NOMO-1 (cell line): ENCODE results near the gene CPNE6.

Experiments
- DNase-seq, 2 experiments: peaks; one replicate each; lab custom pipeline; 2025; ENCODE audit not compliant: unreplicated experiment in 2 of 2; lab: John Stamatoyannopoulos, UW

The CPNE6 gene

GRCh38 chr14:24054324-24054641, 17.1 kb upstream of the CPNE6 start:
- no peak for DNase-seq

DNA sequence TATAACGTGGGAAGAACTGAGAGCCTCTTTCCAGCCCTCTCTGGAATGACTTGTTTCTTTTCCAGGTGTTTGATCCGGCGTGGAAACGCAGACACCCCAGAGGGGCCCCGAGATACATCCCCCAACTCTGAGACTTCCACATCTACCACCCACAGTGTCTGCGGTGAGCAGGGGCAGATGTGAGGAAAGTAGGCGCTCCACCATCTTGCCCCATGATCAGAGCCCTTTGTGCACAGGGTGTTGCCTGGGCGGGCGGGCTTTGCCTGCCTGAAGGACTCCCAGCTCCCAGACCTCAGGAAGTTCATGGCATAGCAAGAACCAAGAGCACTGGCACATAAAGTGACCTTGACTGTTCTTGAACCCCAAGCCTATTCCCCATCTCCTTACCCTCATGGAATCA, 16.7 kb upstream of the CPNE6 start:
- no peak for DNase-seq

GRCh38 chr14:24055971-24056799, 15.2 kb upstream of the CPNE6 start:
- DNase-seq: no peak

- no peak for DNase-seq
Observed at GRCh38 chr14:24056800-24057184, 14.6 kb upstream of the CPNE6 start.

DNA sequence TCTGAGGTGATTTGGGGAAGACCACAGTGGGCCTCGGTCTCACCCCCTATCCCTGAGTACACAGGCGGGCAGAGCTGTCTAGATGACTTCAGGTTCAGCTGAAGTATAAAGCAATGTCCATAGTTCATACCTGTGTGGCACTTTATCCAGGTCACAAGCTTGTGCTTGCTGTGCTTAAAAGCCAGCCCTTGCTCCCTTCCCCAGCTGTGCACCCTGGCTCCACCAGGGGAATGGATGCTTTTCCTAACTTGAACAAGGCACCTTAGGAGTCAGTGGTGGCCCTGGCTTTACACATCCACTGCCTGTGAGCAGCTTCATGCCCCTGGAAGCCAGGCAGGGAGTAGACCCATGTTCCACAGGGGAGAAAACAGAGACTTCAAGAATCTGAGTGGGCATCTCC, 14.1 kb upstream of the CPNE6 start:
- DNase-seq: no peak

DNA sequence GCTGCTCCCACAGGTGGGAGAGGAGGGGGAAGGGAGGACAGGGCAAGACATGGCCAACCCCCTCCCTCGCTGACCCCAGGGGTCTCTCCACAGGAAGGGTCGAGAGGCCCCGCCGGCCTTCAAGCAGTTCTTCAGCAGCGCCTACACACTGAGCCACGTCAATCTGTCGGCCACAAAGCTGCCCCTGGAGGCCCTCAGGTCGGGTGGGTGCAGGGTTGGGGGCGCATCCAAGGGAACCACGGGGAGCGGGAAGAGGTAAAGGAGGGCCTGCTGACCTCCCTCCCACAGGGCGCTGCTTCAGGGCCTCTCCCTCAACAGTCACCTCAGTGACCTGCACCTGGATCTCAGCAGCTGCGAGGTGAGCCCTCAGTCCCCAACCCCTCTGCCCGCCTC, 13.5 kb upstream of the CPNE6 start:
- no peak for DNase-seq

GRCh38 chr14:24058260-24058950, 13.0 kb upstream of the CPNE6 start:
- DNase-seq: peak; percentile 46 to 60

DNA sequence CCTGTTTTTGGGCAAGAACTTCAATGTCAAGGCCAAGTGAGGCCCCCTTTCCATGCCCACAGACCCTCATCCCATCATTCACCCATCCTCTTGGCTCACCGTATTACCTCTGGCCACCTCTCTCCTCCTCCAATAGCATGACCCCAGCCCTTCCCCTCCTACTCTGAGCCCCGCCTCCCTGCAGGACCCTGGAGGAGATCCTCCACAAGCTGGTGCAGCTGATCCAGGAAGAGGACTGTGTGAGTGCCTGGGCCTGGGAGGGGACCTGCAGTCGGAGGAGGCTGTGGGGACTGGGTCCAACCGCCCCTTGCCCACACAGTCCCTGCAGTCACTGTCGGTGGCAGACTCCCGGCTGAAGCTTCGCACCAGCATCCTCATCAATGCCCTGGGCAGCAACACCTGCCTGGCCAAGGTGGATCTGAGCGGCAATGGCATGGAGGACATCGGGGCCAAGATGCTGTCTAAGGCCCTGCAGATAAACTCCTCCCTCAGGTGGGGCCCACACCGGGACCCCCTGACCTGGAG, 12.3 kb upstream of the CPNE6 start:
- no peak for DNase-seq

- DNase-seq: no peak
Observed at GRCh38 chr14:24059841-24060388, 11.4 kb upstream of the CPNE6 start.

DNA sequence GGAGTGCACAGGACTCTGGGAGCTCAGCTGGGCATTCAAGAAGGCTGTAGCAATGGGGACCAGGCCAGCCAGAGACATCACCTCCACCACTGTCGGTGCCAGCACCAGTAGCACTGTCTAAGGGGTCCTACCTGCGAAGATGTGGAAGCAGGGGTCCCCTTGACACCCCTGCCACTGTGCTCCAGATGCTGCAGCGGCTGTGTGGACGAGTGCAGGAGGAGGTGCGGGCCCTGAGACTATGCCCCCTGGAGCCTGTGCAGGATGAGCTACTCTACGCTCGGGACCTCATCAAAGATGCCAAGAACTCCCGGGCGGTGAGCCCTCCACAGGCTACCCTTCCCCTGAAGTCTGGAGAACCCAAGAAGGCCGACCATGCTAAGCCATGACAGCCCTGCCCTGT, 10.9 kb upstream of the CPNE6 start:
- no peak for DNase-seq

GRCh38 chr14:24060984-24061913, 10.1 kb upstream of the CPNE6 start:
- DNase-seq: no peak

DNA sequence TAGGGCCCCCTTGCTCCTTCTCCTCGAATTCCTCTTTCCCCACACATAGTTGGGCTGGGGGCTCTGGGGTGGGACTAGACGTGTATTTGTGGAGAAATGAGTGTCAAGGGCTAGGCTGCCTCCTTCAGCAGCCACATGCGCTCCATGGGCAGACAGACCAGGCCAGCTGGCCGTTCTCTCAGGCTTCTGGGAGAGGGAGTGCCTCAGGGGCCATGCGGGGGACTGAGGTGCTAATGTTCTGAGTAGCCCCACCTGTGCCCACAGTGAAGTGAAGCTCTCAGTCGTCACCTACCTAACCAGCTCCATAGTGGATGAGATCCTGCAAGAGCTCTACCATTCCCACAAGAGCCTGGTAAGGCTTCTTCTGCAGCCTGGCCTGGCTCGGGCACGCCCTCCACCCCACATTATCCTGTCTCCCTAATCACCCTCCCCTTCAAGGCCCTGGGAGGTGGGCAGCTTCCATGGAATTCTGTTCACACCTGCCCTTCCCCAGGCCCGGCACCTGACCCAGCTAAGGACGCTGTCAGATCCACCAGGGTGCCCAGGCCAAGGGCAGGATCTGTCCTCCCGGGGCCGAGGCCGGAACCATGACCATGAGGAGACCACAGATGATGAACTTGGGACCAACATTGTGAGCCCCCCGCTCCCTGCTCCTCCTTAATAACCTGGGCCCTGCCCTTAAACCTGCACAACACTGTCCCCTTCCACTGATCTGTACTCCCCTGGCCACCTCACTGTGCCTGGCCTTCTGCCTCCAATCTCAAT, 9.0 kb upstream of the CPNE6 start:
- DNase-seq: no peak

DNA sequence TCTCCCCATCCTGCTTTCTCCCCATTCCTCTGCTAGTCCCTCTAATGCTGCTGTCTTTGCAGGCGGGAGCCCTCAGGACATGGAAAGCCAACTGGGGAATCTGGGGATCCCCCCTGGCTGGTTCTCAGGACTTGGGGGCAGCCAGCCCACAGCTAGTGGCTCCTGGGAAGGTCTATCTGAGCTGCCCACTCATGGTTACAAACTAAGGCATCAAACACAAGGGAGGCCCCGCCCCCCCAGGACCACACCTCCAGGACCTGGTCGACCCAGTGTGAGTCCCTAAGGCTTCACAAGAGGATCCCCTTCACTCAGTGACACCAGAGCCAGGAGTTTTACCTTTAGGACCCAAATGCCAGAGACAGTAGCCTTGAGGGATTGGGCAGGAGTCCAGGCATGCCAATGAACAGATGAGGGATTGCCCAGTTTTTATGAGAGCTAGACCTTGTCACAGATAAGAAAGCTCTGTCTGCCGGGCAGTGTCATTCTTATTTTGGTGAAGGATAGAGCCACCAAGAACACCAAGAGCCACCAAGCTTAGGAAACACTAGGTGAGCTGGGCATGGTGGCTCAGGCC, 8.0 kb upstream of the CPNE6 start:
- no peak for DNase-seq

DNA sequence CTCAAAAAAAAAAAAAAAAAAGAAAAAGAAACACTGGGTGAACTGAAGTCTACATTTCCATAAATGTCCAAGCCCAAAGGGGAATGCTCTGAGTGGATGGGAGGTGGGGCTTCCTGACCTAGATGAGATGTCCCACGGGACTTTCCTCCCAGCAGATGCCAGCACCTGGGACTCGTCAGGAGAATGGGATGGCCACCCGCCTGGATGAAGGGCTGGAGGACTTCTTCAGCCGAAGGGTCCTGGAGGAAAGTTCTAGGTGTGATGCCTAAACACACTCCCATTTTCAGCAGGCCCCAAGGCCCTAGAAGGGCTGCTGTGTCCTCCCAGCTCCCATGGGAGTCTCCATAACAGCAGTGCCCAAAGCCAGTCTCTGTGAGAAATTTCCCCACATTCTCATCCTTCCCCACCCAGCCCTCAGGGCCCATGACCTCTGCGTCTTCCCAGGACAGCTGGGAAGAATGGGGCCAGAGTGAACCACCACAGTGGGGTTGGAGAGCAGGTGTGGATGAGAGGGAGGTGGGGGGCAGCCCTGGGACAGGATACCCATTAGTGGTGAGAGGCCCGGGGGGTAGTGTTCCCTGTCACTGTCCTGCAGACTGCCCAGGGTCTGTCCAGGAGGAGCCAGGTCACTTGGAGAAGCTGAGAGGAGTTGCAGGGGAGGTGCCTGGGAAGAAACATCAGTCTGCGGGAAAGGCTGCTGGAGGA, 7.1 kb upstream of the CPNE6 start:
- no peak for DNase-seq

DNA sequence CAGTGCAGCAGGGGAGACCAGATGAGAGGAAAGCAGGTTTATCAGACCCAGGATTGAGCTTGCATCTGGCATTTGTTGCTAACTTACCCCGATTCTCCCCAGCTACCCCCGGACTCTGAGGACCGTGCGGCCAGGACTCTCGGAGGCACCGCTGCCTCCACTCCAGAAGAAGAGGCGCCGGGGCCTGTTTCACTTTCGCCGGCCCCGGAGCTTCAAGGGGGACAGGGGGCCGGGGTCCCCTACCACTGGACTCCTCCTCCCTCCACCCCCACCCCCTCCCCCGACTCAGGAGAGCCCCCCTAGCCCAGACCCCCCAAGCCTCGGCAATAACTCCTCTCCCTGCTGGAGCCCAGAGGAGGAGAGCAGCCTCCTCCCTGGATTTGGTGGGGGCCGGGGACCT, 6.5 kb upstream of the CPNE6 start:
- DNase-seq: no peak

DNA sequence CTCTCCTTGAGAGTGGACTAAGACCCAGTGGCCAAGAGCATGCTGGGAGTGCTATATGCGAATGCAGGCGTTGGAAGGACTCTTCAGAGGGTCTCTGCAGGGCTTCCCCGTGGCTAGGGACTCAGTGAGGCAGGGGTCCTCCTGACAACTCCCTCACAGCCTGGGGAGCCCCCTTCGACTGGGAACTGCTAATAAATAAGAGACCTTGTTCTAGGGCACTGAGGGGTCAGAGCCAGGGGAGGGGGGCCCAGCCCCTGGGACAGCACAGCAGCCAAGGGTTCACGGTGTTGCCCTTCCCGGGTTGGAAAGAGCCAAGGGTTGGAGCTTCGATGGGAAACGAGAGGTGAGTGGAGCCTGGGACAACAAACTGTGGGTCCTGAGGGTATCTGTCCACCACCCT, 6.0 kb upstream of the CPNE6 start:
- DNase-seq: no peak

GRCh38 chr14:24066496-24067132, 4.7 kb upstream of the CPNE6 start:
- DNase-seq: no peak

DNA sequence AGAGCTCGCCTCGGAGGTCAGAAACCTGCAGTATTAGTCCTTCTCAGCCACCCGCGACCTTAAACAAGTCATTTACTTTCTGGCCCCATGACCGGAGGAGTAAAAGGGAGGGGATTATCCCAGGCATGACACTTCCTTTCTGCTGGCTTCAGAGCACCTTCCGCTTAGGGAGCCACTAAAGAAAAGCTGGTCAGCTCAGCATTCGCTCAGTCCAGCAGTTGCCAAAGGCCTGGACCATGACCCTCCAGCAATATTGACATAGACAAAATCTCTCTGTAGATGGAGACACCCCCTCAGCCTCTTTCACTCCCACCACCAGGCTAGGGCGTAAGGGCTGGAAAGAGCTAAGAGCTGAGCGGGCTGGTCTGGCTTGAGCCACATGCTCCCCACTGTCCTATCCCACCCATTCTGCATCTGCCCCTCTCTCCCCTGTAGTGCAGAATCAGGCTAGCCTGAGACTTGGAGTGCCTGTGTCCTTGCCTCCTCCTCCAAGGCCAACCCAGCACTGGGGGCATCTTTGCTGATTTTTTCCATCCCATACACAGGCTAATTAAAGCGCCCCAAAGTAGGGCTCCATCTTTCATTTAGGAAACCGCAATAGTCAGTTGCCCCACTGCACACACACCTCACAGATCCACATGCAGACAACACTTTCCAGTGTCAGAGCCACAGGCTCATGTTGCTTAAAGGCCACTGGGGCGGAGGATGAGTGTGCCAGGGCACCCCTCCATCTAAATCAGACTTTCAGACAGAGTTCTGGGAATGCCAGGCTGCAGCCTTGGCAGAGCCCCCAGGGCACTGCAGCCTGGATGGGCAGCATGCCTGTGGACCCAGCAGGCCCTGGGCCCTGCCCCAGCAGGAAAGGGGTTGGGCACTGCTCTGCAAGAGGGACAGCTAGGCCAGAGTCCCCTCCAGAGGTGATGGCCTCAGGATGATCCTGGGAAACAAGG, 4.0 kb upstream of the CPNE6 start:
- no peak for DNase-seq
